ENCODE measurements around the gene POU6F2.

The POU6F2 gene

DNA sequence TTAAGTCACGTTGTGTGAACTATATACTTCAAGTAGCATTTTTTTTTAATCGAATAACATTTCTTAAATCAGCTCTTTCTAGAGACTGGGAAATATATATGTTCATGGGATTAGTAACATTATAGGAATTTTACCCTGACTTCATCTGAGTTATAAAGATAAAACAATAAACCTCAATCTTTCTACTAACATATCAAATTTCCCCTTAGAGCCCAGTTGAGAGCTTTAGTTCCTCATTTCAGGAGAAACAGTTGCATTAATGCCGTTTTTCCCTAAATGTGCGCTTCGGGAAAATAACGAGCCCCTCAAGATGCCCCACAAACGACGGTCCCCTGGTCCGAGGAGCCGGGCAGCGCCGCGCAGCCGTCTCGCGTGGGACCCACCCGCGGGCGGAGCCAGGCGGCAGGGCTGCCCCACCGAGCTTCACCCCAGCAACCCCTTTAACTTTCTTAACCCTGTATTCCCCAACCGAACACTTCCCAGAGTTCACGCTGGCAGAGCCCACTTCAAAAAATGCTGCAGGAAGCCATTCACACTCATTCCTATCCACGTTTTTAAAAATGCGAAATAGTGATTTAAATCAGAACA is 436.0 kb downstream of the POU6F2 start:
- no peak for DNase-seq

GRCh38 chr7:39414224-39415035 is 436.7 kb downstream of the POU6F2 start:
- DNase-seq = no peak

DNA sequence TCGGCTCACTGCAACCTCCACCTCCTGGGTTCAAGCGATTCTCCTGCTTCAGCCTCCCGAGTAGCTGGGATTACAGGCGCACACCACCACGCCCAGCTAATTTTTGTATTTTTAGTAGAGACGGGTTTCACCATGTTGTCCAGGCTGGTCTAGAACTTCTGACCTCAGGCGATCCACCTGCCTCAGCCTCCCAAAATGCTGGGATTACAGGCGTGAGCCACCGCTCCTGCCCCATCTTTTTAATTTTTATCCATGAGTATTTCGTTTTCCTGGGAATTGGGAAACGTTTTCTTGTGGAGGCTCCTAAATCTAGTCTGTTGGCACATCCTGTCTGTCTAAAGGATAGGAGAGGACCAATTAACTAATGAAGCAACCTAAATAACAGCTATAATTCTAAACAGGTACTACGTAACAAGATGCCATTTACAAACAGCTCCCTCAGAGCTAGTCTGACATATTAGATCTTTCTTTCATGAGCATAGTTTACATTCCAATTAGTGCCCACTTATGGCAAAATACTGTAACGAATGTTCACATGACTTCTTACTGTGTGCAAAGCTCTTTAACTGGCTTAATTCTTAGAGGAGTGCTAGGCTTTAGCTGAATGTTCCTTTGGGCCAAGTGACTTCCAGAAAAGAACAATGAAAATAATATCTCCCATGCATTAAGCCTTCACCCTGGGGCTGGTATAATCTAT is 437.5 kb downstream of the POU6F2 start:
- DNase-seq = no peak

DNA sequence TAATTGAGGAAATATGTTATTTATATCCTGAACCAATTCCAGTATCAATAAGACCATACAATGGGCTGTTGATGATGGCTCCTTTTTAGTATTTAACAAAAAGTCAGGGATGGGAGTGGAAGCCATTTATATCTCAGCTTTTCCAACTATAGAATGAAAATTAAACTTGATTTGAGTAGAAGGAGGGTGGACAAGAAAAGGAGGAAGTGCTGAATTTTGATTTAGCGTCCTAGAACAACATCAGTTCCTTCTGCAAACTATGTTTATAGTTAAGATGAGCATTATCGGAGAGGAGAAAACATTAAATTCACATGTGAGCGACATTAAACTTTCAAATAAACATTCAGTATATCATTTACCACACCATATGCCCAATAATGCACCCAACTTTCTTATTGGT is 439.2 kb downstream of the POU6F2 start:
- no peak for DNase-seq

DNA sequence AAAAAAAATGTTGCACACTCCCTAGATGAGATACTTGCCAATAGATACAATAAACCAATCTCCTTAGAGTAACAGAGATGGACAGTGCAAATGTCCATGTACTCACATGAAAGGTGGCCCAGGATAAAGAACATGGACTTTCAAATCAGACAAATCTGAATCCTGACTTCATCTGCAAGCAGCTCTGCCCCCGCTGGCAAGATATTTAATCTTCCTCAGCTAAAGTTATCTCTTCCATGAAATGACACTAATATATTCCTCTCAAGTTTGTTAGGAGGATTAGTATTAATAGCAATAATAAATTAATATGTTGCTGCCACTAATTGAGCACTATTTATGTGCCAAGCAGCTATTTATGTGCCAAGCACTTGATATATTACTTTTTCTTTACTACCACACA is 439.9 kb downstream of the POU6F2 start:
- DNase-seq = no peak

DNA sequence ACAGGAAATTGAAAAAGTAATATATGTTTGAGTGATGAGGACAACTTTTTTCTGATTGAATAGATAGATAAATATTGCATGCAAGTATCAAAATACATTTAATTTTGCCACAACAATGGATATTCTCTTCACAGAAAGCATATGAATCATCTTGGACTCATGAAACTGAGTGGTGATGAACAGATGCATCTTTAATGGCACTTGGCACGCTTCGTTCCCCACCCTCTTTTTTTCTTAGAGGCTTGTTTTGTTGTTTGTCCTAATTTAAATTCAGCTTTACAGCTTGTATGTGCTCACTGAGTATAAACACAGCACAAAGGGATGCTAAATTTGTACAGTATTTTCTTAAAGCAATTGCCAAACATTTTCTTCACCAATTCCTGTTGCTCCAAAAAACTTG is 443.5 kb downstream of the POU6F2 start:
- DNase-seq = no peak

GRCh38 chr7:39421661-39422060 is 444.0 kb downstream of the POU6F2 start:
- no peak for DNase-seq

DNA sequence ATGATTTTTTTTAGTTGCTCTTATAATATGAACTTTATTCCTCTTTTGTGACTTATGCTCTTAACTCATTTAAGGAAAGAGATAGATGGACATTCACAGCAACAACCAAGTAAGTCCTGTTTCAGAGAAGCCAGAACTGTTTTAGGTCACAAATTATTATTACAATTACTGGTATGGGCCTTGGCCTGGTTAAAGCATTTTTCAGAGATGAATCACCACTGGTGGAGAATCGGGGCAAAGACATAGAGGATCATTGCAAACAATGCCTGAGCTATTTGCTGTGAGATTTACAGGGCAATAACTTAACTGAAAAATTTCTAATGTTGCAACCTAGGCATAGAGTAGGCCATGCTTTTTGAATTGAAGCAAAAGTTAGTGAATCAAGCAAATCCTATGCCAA is 450.5 kb downstream of the POU6F2 start:
- DNase-seq = no peak

- no peak for DNase-seq
These were observed 451.7 kb downstream of the POU6F2 start for GRCh38 chr7:39429421-39429820.

GRCh38 chr7:39430441-39430840 is 452.7 kb downstream of the POU6F2 start:
- DNase-seq = no peak

DNA sequence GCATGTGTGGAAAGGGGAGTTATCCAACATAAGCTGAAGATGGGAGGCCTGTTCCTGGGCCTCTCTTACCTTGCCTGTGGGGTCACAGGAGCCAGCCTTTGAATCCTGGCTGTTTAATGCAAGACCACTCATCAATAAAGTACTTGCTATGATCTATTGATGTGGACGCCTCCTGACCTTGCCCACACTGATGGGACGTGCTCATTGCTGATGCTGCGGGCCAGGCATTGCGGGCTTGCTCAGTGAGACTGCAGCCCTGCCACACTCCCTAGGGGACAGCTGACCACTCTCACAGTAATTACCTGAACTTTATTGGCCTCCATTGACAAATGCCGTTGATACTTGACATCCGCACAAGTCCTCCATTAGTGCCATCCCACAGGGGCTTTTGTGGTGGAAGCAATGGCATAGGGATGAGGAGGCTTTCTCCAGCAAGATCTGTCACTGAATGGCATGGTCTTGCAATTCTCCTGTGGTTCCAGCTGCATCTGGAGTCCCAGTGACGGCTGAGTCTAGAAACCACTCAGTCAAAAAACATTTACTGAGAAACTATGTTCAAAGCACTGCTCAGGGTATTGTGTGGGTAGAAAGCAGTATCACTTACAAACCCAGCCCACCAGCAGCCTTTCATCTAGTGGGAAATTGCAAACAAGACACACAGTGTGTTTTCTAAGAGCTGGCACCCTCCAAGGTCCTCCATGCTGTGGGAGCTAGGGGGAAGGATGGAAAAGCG is 453.4 kb downstream of the POU6F2 start:
- no peak for DNase-seq

DNA sequence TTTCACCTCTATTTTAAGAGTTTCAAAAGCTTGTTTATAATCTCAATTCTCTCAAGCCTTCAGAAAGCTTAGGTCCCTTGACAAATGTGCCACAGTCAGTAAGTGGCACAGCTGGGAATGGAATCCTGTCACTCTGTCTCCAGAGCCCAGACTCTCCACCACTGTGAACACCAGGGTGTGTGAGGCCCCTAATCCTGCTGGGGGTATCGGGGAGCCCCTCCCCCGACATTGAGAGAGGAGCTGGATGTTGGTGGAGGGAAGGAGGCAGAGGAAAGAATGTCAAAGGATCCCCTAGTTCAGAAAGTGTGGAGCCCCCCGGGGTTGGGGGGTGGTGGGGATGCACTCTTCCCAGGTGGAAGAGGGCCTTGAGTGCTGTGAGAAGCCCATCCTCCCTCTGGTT is 454.7 kb downstream of the POU6F2 start:
- no peak for DNase-seq

DNA sequence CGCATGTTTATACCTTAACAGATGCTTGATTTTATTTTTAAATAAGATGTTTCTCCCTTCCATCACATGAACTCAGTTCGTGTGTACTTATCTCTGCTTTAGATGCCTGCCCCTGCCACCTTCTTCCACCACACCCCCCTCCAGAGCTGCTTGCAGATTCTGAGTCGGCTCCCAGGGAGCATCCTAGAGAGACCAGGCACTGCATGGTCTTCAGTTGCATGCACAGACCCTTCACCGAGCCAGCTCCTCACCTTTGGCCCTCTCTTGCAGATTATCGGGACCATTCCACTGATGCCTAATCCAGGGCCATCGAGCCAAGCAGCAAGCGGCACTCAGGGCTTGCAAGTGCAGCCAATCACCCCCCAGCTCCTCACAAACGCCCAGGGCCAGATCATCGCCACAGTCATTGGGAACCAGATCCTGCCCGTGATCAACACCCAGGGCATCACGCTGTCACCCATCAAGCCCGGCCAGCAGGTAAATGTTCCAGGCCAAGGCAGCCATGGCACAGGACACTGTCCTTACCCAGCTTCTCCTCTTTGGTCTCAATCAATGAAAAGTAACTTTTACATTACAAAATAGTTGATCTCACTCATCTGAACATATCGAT is 455.2 kb downstream of the POU6F2 start:
- DNase-seq = no peak

DNA sequence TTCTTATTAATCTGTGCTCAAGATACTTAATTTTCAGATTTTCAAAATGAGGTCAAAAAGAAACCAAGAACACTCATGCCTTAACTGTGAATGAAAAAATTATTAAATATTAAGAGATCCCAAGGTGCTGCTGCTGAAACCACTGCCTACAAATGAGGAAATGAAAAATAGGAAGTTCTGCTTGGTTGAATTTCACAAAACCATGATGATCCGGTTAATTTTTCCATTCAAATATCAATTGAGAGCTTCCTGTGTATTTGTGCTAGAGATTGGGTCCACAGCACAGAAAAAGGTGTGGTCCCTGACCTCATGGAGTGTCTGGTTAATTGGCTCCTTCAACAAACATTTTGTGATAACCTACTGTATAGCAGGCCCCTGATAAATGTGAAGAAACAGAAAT is 455.8 kb downstream of the POU6F2 start:
- no peak for DNase-seq

GRCh38 chr7:39434012-39434411 is 456.3 kb downstream of the POU6F2 start:
- DNase-seq = no peak

DNA sequence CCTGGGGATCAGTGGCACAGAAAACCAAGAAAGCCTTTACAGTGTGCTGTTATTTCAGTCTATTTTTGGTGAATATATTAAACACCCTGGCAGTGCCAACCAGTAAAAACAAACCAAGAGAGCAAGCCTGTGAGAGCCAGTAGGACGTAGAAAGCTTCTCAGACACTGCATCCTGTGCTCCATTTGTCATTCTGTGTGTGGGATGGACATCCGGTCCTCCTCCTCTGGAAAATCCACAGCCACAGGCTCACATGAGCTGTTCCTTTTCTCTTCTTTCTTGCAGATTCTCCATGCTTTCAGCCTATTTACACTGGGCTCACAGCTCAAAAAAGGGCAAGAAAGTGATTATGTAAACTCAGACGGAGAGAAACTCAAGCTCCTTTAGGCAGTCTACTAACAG is 468.8 kb downstream of the POU6F2 start:
- no peak for DNase-seq

DNA sequence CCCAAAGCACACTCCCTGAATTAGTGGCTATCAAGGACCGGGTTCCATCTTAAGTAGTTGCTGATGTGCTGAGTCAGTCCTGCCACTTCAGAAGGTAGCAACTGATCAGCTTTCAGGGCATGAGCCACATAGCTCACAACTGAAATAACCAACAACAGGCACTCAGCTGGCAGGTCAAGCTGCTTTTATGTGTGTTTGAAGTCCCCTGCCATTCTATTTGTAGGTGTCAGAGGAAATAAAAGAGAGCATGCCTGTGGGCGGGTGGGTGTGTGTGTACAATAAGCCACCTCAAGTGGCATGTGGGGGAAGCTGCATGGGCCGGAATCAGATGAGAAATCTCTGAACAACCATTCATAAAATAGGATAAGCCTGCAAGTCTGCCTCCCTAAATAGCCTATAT is 474.2 kb downstream of the POU6F2 start:
- DNase-seq = peak; percentile 17

- DNase-seq = peak; percentile 3
These were observed 476.1 kb downstream of the POU6F2 start for GRCh38 chr7:39453743-39454355.

GRCh38 chr7:39458061-39458745 is 480.5 kb downstream of the POU6F2 start:
- DNase-seq = peak; percentile 27

GRCh38 chr7:39459636-39460035 is 481.9 kb downstream of the POU6F2 start:
- no peak for DNase-seq

GRCh38 chr7:39460486-39460885 is 482.8 kb downstream of the POU6F2 start:
- DNase-seq = no peak

DNA sequence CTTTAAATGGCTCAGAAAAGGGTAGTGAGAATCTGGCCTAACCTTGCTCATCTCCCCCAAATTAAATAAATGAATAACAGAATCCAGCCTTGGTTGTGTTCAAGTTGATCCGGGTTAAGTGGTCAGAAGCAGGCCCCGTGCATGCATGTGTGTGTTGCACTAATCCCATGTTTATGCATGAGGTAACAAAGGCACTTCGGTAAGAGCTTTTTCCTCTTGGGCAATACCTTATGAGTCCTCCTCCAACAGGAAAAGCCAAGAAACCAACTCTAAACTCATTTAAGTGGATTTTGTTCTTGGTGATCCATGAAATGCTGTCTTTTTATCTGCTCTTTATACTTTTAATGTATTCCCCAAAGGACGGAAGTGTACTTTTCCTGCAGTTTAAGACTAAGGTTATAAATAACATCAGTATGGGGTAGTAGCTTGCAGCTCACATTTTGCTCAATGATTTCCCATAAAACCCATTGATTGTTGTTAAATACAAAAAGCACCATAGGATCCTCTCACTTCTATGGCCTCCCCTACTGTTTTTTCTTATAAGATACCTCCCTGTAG is 483.6 kb downstream of the POU6F2 start:
- no peak for DNase-seq

Data from NCI-H2029 treated with DMSO at 0.1 percent for 48 hours (cell line).